ENCODE data around the gene ATP6V1D. TPM values are rescaled to one million over a fixed set of nuclear protein-coding genes. Genes with fewer than 3 reads are reported as not detected.

Gene ATP6V1D
- total and polyA plus RNA-seq, 9 of the 15 experiments (the other 6 are each of a cell fraction or from before 2014, with no cell fraction given) = 35.5 to 91.0 (median 50.0) TPM

GRCh38 chr14:67319142-67319541 lies 40.5 kb downstream of the ATP6V1D start:
- intact Hi-C loops (cut with micrococcal nuclease) = no loop called here
- TF ChIP-seq RB1 (IDR thresholded peaks at IDR 0.05; ENCODE audit: low read depth) (no peak), PYGO2 (tag; IDR thresholded peaks at IDR 0.05) (no peak), HDAC6 (IDR thresholded peaks at IDR 0.05; ENCODE audit: low read depth, low read length) (no peak), HMBOX1 (IDR thresholded peaks at IDR 0.05) (0 out of 2 replicates have a peak, but pooled peaks have one; percentile 47), FOXM1 (IDR thresholded peaks at IDR 0.05; ENCODE audit: low read depth) (no peak), FOXM1 (CRISPR knock-in tag; IDR thresholded peaks at IDR 0.05; ENCODE audit: low read depth) (no peak), DMBX1 (CRISPR knock-in tag; IDR thresholded peaks at IDR 0.05; ENCODE audit: borderline replicate concordance) (no peak), SRSF1 (IDR thresholded peaks at IDR 0.05; ENCODE audit: low read depth, low read length) (no peak), MEIS2 (IDR thresholded peaks at IDR 0.05; ENCODE audit: partially characterized antibody) (peak; percentile 68), ZNF507 (tag; conservative IDR thresholded peaks at IDR 0.05) (no peak), PKNOX1 (IDR thresholded peaks at IDR 0.05) (0 out of 2 replicates have a peak, but pooled peaks have one; percentile 30), REST (IDR thresholded peaks at IDR 0.05; ENCODE audit: borderline replicate concordance) (peak; percentile 8; the same call in 1 of the 2 replicates), REST (CRISPR knock-in tag; IDR thresholded peaks at IDR 0.05; ENCODE audit: low read depth) (no peak), LCOR (CRISPR knock-in tag; IDR thresholded peaks at IDR 0.05) (no peak), TAF9B (IDR thresholded peaks at IDR 0.05; ENCODE audit: partially characterized antibody) (no peak), RHOXF2B (CRISPR knock-in tag; conservative IDR thresholded peaks at IDR 0.05) (no peak)

More at GRCh38 chr14:67319142-67319541, 40.5 kb downstream of the ATP6V1D start:
- no peak; the same call in 2 of the 3 replicates for ATAC-seq
- no peak overlapping the region for H3K27ac ChIP-seq (ENCODE audit: extremely low read depth, low read depth, low read length)
- no peaks in the 10 kb centered on the region for H3K27me3 ChIP-seq (ENCODE audit: control insufficient read depth in 2 of 2, insufficient read depth in 2 of 2, low read length in 2 of 2)
- no peak overlapping the region for H3K9ac ChIP-seq (ENCODE audit: insufficient read depth in 1 of 2, low read depth in 2 of 2, low read length in 2 of 2)
- no peak overlapping the region for H3K4me3 ChIP-seq
- H4K20me1 ChIP-seq (replicated peaks; ENCODE audit: control insufficient read depth, insufficient read depth, low read length) = no peaks in the 10 kb centered on the region
- no TSS peak for BruUV-seq (replicated peaks)
- ChIA-PET POLR2A (no interaction called here), CTCF (ENCODE audit: low intra/inter-chr PET ratio) (no interaction called here)
- DNase-seq (ENCODE audit: extremely low read depth in 1 of 4, low spot score in 3 of 4) = no peak
- no peaks in the 10 kb centered on the region for H3K79me2 ChIP-seq (ENCODE audit: control insufficient read depth, insufficient read depth, low read length)
- no peaks in the 10 kb centered on the region for H3K9me1 ChIP-seq (ENCODE audit: control insufficient read depth, insufficient read depth, low read length)
- no peaks in the 10 kb centered on the region for H3K9me3 ChIP-seq (replicated peaks; ENCODE audit: control insufficient read depth, insufficient read depth, low read depth, low read length)
- no peak overlapping the region for H2AFZ ChIP-seq (ENCODE audit: low read depth, low read length)
- no peak overlapping the region for H3K4me2 ChIP-seq (ENCODE audit: insufficient read depth, low read length)
- FAIRE-seq = no peak
- H3K4me1 ChIP-seq (replicated peaks in 1 of 2; ENCODE audit: control insufficient read depth in 2 of 2, insufficient read depth in 2 of 2, low read length in 2 of 2) = no peaks in the 10 kb centered on the region
- in situ Hi-C loops (cut with MboI) = no loop called here
- peaks cover 8% of the 10 kb centered on the region; the same call in 1 of the 3 replicates for H3K36me3 ChIP-seq (ENCODE audit: control insufficient read depth, insufficient read depth, low read length)

Data from K562 (cell line).